Measurements from ENCODE around the gene MRPL2. TPM values are rescaled to one million over a fixed set of nuclear protein-coding genes. Genes with fewer than 3 reads are reported as not detected.

MRPL2 gene
- polyA plus RNA-seq, 1 donor from 2014 or later = 50.5 TPM

DNA sequence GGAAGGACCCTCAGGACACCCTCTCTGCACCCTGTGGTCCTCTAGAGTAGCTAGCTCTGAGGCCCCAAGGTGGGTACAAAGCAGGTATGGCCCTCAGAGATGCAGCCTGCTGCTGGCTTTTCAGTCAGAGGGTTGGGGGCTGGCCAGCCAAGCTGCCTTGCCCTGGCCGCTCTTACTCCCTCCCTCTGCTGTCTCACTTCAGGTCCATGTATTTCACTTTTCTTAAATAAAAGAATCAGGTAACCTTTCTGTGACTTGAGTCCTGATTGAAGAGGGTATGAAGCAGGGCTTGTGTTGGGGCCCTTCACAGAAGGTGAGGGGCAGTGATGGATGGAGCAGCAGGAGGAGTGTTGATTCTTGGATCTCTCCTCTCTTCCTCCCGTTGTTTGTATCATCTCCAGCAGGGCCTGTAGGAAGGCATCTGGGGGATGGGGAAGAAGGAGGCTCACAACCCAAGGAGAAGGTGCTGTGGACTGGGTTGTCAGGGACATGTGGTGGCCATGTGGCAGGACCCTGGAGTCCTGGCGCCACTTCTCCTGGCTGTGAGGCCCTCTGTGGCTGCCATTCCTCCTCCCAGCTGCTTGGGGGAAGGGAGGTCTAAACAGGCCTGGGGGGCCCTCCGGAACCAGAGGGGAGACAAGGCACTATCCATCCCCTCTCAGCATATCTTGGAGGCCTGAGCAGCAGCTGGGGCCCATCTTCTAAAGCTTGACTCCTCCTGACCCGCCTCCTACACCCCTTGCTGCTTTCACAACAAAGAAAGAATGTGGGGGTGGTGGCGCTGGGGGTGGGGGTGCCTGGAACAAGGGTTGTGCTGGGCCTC lies 15.8 kb upstream of the MRPL2 start:
- Mint-ChIP-seq H3K36me3 (peaks cover 13% of the 10 kb centered on the region), H3K9me3 (no peaks in the 10 kb centered on the region), H3K27me3 (peaks cover 26% of the 10 kb centered on the region), H3K27ac (no peak overlapping the region), H3K4me1 (peaks cover 0 to 4% (median 0%) of the 10 kb centered on the region in 3 donors), H3K4me3 (peak overlapping the region in 3 of 4 donors; percentile 8 to 81 (median 26))

DNA sequence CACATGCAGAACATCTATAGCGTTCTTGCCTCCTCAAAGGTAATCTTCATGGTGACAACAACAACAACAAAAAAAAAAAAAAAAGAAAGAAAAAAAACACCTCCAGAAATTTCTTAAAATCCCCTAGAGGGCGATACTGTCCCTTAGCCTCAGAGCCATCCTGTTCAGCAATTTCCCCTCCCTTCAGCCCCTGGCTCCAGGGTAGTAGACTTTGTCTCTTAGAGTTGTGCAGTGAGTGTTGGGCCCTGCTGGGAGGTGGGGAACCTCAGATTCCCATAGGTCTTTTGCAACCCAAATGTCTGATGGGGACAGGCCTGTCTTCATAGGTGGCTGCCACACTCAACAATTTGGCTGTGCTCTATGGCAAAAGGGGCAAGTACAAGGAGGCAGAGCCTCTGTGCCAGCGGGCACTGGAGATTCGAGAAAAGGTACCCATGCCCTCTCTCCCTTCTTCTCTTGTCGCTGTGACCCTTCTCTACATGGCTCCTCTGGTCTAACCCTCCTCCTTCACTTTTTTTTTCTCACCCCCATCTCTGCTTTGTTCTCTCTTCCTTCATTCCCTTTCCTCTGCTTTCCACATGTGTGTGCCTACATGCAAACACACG lies 10.9 kb upstream of the MRPL2 start:
- Mint-ChIP-seq H3K4me3 (no peak overlapping the region), H3K9me3 (no peaks in the 10 kb centered on the region), H3K27ac (no peak overlapping the region), H3K27me3 (peaks cover 6% of the 10 kb centered on the region), H3K36me3 (peaks cover 16% of the 10 kb centered on the region), H3K4me1 (peaks cover 0 to 2% (median 0%) of the 10 kb centered on the region in 3 donors)

DNA sequence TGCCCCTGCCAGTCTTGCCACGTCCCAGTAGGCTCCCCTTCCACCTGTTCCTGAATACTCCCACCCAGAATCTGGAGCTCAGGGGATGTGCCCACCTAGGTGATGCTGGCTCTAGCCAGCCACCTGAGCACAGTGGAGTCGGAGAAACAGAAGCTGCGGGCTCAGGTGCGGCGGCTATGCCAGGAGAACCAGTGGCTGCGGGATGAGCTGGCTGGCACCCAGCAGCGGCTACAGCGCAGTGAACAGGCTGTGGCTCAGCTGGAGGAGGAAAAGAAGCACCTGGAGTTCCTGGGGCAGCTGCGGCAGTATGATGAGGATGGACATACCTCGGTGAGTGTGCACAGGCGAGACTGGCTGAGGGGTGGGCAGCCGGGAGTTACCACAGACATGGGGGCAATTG lies 3.6 kb upstream of the MRPL2 start:
- no peaks in the 10 kb centered on the region for H3K36me3 Mint-ChIP-seq
- H3K27me3 Mint-ChIP-seq = no peaks in the 10 kb centered on the region
- no peaks in the 10 kb centered on the region for H3K9me3 Mint-ChIP-seq
- peaks cover 24 to 28% (median 25%) of the 10 kb centered on the region in 3 donors for H3K4me1 Mint-ChIP-seq
- H3K27ac Mint-ChIP-seq = no peak overlapping the region
- H3K4me3 Mint-ChIP-seq = peak overlapping the region in 1 of 4 donors; percentile 91

DNA sequence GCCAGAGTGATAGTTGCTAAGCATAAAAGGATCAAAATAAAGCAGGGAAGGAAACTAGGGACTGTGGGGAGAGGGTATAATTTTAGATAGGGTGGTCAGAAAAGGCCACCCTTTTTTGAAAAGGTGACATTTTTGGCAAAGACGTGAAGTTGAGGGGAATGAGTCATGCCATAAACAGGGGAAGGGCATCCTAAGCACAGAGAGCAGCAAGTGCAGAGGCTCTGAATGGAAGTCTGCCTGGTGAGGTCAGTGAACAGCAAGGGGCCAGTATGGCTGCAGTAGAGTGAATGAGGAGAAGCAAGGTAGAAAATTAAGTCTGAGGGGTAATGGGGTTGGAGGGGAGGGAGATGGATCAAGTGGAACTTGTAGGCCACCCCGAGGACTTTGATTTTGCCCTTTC lies 2.6 kb upstream of the MRPL2 start:
- Mint-ChIP-seq H3K4me3 (peak overlapping the region in 1 of 4 donors; percentile 91), H3K27me3 (no peaks in the 10 kb centered on the region), H3K9me3 (no peaks in the 10 kb centered on the region), H3K4me1 (peaks cover 24 to 30% (median 26%) of the 10 kb centered on the region in 3 donors), H3K36me3 (no peaks in the 10 kb centered on the region), H3K27ac (no peak overlapping the region)

DNA sequence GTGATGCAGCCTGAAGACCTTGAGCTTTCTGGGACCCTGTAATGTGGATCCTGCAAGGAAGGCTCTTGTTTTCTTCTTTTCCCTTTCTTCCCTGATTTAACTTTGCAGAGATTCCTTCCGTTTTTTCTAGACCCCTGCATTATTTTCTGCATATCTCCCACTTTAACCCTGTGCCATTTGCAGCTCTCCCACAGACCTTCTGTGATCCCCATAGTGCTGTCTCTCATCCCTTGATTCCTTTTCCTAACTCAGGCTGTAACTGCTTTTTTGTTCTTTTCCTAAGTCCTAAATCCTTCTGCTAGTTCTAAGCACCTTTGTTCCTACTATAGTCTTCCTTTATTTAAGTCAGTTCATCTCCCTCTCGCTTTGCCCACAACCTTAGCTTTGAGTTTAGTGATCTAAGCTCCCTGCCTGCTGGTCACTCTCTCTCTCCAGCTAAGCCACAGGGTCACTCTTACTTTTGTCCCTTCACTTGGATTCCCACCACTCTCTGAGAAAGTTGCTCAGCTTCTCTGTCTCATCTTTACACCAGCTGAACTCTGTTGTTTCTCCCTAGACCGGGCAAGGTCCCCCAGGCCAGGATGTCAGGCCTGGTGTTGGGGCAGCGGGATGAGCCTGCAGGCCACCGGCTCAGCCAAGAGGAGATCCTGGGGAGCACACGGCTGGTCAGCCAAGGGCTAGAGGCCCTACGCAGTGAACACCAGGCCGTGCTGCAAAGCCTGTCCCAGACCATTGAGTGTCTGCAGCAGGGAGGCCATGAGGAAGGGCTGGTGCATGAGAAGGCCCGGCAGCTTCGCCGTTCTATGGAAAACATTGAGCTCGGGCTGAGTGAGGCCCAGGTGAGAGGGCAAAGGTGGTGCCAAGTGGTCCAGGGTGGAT lies 1.8 kb upstream of the MRPL2 start:
- H3K4me3 Mint-ChIP-seq = peak overlapping the region; percentile 91 to 100 (median 98)
- H3K27ac Mint-ChIP-seq = peak overlapping the region; percentile 65 to 99 (median 89)
- H3K36me3 Mint-ChIP-seq = no peaks in the 10 kb centered on the region
- no peaks in the 10 kb centered on the region for H3K9me3 Mint-ChIP-seq
- peaks cover 24 to 30% (median 26%) of the 10 kb centered on the region in 3 donors for H3K4me1 Mint-ChIP-seq
- H3K27me3 Mint-ChIP-seq = no peaks in the 10 kb centered on the region

DNA sequence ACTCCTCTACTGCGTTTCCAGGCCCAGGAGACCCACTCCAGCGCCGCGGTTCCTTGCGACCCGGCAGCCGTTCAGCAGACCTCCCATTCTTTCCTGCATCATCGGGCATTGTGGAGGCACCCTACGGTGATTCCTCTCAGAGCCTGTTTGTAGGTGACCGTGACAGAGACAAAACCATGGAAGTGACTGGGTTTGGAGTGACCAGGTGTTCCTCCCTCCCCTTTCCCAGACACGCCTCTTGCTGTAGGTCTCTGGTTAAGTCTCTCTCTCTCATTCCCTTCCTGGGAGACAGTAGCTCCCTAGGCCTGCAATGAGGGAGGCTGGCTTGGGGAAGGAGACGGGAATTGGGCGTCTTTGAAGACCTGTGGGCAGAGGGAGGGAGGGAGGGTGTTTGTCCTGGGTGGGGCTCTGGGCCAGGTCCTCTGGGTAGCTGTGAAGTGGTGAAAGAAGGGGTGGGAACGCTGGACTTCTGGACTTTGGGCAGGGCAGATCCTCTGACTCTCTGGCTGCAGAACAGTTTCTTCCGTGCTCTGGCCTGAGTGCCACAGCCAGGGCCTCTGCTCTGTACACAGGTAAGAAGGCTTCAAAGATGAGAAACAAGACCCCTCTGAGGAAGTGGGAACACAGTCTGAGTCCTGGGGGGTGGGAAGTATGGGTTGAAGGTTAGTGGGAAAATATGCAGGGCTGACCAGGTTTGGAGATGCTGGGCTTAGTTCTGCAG lies 960 bp upstream of the MRPL2 start:
- Mint-ChIP-seq H3K9me3 (no peaks in the 10 kb centered on the region), H3K36me3 (no peaks in the 10 kb centered on the region), H3K27ac (peak overlapping the region; percentile 89 to 99 (median 98)), H3K27me3 (no peaks in the 10 kb centered on the region), H3K4me1 (peaks cover 24 to 32% (median 26%) of the 10 kb centered on the region in 3 donors), H3K4me3 (peak overlapping the region; percentile 91 to 100 (median 98))

DNA sequence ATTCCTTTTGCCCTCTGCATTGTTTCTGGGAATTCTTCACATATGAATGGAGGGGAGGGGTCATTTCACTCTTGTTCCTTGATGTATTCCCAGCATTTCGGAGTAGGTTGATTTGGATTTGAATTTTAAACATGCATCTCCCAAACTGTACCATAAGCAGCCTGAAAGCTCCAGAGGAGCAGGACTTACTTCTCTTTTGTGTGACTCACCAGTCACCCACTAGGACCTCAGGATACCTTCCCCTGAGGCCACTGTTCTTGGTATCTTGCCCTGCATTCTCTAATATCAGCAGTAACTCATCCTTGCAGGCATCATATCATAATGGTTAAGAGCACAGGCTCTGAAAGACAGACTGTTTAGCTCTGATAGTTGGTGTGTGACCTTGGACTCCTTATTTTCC lies 703 bp downstream of the MRPL2 start:
- peaks cover 29 to 40% (median 31%) of the 10 kb centered on the region in 3 donors for H3K4me1 Mint-ChIP-seq
- peak overlapping the region; percentile 91 to 100 (median 98) for H3K4me3 Mint-ChIP-seq
- H3K27ac Mint-ChIP-seq = peak overlapping the region in 2 of 3 donors; percentile 35 to 89
- no peaks in the 10 kb centered on the region for H3K27me3 Mint-ChIP-seq
- H3K36me3 Mint-ChIP-seq = no peaks in the 10 kb centered on the region
- H3K9me3 Mint-ChIP-seq = no peaks in the 10 kb centered on the region

DNA sequence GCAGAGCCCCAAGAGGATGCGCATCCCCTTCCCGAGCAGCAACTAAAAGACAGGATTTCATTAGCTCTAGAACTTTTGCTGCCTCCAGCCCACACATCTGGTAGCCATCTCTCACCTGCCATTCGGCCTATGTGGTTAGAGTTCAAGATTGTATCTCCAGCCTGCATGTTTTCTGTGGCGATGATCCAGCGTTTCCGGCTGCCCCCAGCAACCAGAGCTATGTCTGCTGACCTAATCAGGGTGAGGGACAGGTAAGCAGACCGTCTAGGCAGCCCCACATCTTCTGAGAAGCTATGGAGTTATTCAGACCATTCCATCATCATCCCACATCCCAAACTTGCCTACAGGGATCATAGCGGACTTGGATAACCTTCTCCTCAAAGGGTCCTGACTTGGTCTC lies 3.3 kb downstream of the MRPL2 start:
- peak overlapping the region; percentile 45 to 91 (median 71) for H3K4me3 Mint-ChIP-seq
- peak overlapping the region in 2 of 3 donors; percentile 17 to 51 for H3K27ac Mint-ChIP-seq
- no peaks in the 10 kb centered on the region for H3K9me3 Mint-ChIP-seq
- no peaks in the 10 kb centered on the region for H3K27me3 Mint-ChIP-seq
- H3K36me3 Mint-ChIP-seq = no peaks in the 10 kb centered on the region
- peaks cover 30 to 51% (median 42%) of the 10 kb centered on the region in 3 donors for H3K4me1 Mint-ChIP-seq

DNA sequence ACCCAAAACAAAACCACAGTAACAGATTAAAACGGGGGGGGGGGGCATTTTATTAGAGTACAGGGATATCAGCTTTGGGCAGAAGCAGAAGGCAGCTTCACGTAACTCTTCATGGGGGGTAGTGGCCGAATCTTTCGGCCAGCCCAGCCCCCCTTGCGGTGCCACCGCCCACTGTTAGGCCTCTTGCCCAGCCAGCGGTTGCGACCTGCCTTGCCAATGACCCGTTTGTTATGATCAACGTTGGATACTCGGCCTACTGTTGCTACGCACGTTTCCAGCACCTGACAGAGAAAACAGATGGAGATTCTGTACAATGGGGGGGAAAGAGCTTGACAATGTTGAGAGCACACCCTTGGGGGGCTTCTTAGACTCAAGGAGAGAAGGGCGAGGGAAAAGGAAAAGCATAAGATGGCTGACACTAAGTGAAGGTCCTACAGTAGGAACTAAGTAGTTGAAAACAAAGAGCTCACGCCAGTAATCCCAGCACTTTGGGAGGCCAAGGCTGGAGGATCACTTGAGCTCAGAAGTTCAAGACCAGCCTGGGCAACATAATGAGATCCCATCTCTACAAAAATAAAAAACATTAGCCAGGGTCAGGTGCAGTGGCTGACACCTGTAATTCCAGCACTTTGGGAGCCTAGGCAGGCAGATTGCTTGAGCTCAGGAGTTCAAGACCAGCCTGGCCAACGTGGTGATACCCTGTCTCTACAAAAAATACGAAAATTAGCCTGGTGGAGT lies 4.9 kb downstream of the MRPL2 start:
- no peaks in the 10 kb centered on the region for H3K9me3 Mint-ChIP-seq
- peak overlapping the region; percentile 90 to 96 (median 92) for H3K27ac Mint-ChIP-seq
- peaks cover 21 to 38% (median 34%) of the 10 kb centered on the region in 3 donors for H3K4me1 Mint-ChIP-seq
- H3K27me3 Mint-ChIP-seq = no peaks in the 10 kb centered on the region
- H3K4me3 Mint-ChIP-seq = peak overlapping the region; percentile 89 to 99 (median 94)
- no peaks in the 10 kb centered on the region for H3K36me3 Mint-ChIP-seq

DNA sequence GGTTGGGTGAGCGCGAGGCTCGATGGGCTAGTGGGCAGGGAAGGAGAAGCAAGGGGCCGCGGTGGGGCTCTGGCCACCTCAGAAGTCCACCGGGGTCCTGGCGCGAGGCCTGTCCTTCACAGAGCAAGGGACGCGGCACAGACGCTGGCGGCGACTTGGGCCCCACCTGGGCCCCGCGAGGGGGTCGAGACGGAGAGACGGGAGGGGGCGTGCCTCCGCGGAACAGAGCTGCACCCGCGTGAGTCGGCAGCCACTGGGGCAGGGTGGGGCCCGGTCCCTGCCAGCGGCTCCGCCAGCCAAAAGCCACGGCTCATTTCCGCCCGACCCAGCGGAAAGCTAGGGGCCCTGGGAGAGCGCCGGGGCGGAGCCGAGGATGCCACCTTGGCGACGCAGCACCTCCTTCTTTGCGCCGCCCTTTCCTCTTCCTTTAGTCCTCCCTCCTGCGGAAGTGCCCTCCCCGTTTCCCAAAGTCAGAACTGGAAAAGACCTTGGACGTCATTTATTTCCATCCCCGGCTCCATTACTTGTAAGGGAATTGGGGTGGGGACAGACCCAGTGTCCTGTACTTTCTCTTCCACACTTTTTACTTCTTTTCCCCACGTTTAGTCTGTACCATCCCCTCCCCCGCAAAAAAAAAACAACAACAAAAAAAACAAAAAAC lies 5.6 kb downstream of the MRPL2 start, which contains the start of gene CUL7:
Gene CUL7 (minus strand): TSS at position 307 of the 661 bp plus-strand sequence. CDS start 1,063 bp downstream, outside the sequence.
- peaks cover 19 to 34% (median 27%) of the 10 kb centered on the region in 3 donors for H3K4me1 Mint-ChIP-seq
- H3K36me3 Mint-ChIP-seq = no peaks in the 10 kb centered on the region
- no peaks in the 10 kb centered on the region for H3K9me3 Mint-ChIP-seq

DNA sequence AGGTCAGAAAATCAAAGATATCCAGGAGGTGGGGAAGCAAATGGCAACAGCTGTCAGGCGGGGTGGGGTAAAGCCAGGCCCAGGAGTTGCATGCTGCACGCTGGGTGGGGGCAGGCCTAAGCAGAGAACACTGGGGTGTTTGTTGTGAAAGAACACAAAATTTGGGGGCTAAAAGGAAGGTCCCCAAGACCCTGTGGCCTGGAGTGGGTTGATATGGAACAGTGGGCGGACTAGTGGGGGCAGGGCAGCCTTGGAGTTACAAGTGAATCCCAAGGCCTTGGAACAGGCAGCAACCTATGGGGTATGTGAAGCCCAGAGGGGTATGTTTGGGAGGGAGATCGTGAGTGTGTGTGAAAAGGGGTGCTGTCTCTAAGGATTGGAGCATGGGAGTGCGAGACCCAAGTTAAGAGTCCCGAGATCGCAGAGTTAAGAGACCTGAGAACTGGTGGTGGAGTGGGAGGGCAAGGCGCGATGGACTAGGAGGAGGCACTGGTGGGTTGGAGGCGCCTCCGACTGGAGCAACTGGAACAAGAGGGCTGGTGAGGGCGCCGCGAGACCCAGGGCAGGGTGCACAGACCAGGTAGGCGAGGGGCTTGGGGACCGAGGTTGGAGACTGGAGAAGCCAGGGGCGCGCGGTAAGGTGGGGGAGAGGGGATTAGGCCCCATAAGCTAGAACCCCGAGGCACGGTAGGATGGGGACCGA lies 6.2 kb downstream of the MRPL2 start:
- Mint-ChIP-seq H3K27me3 (no peaks in the 10 kb centered on the region), H3K27ac (peak overlapping the region; percentile 90 to 96 (median 92)), H3K36me3 (no peaks in the 10 kb centered on the region), H3K9me3 (no peaks in the 10 kb centered on the region), H3K4me1 (peaks cover 13 to 27% (median 20%) of the 10 kb centered on the region in 3 donors), H3K4me3 (peak overlapping the region; percentile 89 to 99 (median 94))

More for the DNA sequence above, 5.6 kb downstream of the MRPL2 start, which contains the start of gene CUL7:
- Mint-ChIP-seq H3K4me3 (peak within 1 kb of the TSS; percentile 89 to 99 (median 94)), H3K27me3 (no peaks in the 10 kb centered on the region), H3K27ac (peak within 1 kb of the TSS; percentile 90 to 96 (median 92))

DNA sequence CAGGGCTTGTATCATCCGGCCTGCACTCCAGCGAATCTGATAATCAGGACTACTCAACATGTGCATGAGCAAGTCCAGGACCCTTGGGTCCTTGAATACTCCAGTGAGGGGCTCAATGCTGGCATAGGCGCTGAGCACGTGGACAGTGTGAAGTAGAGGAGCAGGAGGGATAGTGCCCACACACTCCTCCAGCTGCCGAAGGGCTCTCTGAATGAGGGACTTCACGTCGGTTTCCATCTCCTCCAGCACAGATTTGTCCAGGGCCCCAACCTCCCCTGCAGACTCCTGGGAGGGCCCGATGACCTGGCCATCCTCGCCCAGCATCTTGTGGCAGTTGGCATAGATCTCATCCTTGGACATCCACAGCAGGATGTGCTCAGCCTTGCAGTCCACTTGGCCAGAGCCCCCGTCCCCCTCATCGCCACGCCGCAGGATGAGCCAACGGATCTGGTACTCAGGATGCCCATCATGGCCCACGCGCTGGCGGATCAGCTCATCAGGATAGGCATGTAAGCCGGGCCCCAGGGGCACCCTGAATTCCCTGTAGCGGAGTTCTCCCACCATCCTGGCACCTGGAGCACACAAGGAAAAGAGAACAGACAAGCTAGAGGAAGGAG lies 6.9 kb downstream of the MRPL2 start:
- no peaks in the 10 kb centered on the region for H3K36me3 Mint-ChIP-seq
- H3K27ac Mint-ChIP-seq = peak overlapping the region; percentile 90 to 96 (median 92)
- no peaks in the 10 kb centered on the region for H3K27me3 Mint-ChIP-seq
- peaks cover 10 to 23% (median 19%) of the 10 kb centered on the region in 3 donors for H3K4me1 Mint-ChIP-seq
- H3K4me3 Mint-ChIP-seq = peak overlapping the region; percentile 89 to 99 (median 94)
- H3K9me3 Mint-ChIP-seq = no peaks in the 10 kb centered on the region

All from IgD-negative memory B cell (primary cell).